Astrocyte of the spinal cord (primary cell): ENCODE measurements around the gene NOD1.

Experiments
- DNase-seq: peaks from one replicate; pipeline ENCODE4 v3.0.0; 2011; ENCODE audit warnings: low read depth, low spot score
- H3K4me3 ChIP-seq: 2 replicates; pipeline ENCODE4 v1.5.1; 2011; ENCODE audit warnings: low read depth, mild to moderate bottlenecking, low read length, moderate library complexity
- CTCF ChIP-seq: IDR thresholded peaks from 2 replicates; pipeline ENCODE4 v1.5.1; 2012; ENCODE audit warnings: low read depth, mild to moderate bottlenecking, low read length, inconsistent platforms
- in situ Hi-C: cut with HindIII; loops from 2 replicates; pipeline ENCODE4 v1.10.0; 2017; ENCODE audit warnings: low sequenced_read_pairs

Gene NOD1

DNA sequence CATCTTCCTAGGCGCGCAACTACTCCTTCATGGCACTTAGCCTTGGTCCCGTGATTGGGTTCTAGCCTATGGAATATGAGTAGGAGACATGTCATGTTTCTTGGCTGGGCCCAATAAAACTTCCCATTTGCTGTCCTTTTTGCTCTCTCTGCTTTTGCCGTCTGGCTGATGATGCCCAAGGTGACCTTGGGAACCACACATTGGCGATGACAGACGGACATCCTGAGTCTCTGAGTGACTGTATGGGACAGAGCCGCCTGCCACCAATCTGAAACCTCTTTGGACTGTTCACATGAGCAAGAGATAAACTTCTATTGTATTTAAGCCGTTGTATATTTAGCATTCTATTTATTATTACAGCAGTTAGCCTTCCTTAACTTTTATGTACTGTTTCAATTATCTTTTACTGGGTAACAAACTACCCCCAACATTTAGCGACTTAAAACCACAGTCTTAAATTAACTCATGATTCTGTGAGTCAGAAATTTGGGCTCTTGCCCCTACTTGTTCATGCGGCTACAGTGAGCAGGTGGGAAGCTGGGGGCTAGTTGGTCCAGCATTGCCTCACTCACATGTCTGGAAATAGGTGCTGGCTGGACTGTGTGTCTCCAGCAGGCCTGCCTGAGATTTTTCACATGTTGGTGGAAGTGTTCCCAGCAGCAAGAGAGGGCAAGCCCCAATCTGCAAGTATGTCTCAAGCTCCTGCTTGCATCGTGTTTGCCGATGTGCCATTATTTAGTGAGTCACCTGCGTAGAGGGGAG is 71.7 kb downstream of the NOD1 start:
- H3K4me3 ChIP-seq = no peak overlapping the region
- DNase-seq = no peak
- in situ Hi-C loops = no loop called here
- TF ChIP-seq CTCF = no peak

DNA sequence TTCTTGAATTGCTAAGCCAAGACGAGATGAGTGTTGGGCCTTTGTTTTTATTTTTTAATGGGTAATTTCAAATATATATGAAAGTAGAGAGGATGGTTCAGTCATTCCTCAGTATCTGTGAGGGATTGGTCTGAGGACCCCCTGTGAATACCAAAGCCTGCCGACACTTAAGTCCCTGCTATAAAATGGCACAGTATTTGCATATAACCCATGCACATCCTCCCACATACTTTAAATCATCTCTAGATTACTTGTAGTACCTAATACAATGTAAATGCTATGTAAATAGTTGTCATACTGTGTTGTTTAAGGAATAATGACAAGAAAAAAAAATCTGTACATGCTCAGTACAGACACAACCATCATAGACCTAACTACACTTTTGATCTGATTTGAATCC is 73.4 kb downstream of the NOD1 start:
- TF ChIP-seq CTCF = no peak
- H3K4me3 ChIP-seq = no peak overlapping the region
- in situ Hi-C loops = no loop called here
- DNase-seq = no peak

DNA sequence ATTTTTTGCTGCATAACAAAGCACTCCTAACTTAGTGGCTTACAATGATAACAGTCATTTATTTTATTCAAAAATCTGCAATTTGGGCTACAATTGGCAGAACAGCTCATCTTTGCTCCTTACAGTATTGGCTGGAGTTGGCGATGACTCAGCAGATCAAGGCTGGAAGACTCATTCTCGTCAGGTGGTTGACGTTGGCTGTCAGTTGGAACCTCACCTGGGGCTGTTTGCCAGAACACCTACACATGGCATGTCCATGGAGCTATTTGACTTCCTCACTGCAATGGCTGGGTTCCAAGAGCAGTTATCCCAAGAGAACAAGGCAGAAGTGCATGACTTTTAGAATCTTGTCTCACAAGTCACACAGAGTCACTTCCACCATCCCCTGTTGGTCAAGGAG is 75.1 kb downstream of the NOD1 start:
- no peak overlapping the region for H3K4me3 ChIP-seq
- in situ Hi-C loops = no loop called here
- DNase-seq = no peak
- no peak for TF ChIP-seq CTCF

- in situ Hi-C loops = no loop called here
- DNase-seq = no peak
- H3K4me3 ChIP-seq = no peak overlapping the region
- peak; percentile 19 for TF ChIP-seq CTCF
Observed at GRCh38 chr7:30396389-30396788, 82.2 kb downstream of the NOD1 start.

DNA sequence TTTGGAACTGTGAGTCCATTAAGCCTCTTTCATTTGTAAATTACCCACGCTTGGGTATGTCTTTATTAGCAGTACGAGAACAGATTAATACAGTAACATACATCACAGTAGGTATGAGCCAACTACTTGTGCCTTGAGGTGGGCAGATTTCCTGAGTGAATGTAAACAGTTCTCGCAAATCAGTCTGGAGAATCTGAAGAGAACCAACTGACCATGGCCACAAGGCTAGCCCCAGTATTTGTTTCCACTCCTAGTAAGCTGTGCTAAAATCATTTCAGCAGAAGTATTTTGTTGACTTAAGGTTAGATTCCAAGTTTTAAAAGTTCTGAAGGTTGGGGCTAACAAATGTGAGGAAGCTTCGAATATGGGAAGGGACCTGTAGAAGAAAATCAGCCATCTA is 82.9 kb downstream of the NOD1 start:
- no peak overlapping the region for H3K4me3 ChIP-seq
- no peak for DNase-seq
- TF ChIP-seq CTCF = no peak
- in situ Hi-C loops = no loop called here

- in situ Hi-C loops = no loop called here
- DNase-seq = no peak
- no peak overlapping the region for H3K4me3 ChIP-seq
- TF ChIP-seq CTCF = no peak
Observed at GRCh38 chr7:30391806-30392205, 86.8 kb downstream of the NOD1 start.
